T-cell (primary cell): ENCODE results near the gene RPS13. TPM values are rescaled to one million over a fixed set of nuclear protein-coding genes. Genes with fewer than 3 reads are reported as not detected.
A peak's percentile ranks its signal among the peaks of the same experiment; 100 is the strongest.
"Not testable (repeated sequence)": the region's sequence is repeated elsewhere in the genome, so short reads cannot be mapped to it uniquely, and the experiment has no call there.

ENCODE experiments used
- ATAC-seq, 4 experiments: fragments of 200-7000 bp in 3 of 4; fragments of 150-1000 bp in 1 of 4; cut with Tn5 transposase; replicated peaks in 1 of 4; 1 replicate in 3 of 4; 2 replicates in 1 of 4; pipeline ENCODE4 v1.10.0; 2021; ENCODE audit warnings: moderate library complexity in 3 of 4, mild to moderate bottlenecking in 2 of 4, moderate number of reproducible peaks in 1 of 4
- CTCF ChIA-PET, 2 donors: fragments of 300-600 bp; sonication (Branson Sonifier 250); formaldehyde crosslinking; loops; one replicate each; lab custom pipeline; 2022; ENCODE audit warnings: antibody characterized with exemption in 2 of 2; lab: Charles Lee
- POLR2A ChIA-PET, 2 donors: fragments of 300-600 bp; sonication (Branson Sonifier 250); formaldehyde crosslinking; loops; one replicate each; lab custom pipeline; 2022; ENCODE audit warnings: antibody characterized with exemption in 2 of 2; lab: Charles Lee
- DNase-seq, 35 experiments: peaks; one replicate each; pipeline versions ENCODE4 v3.0.0 to v3.0.0-alpha.2; 2013 to 2023
- H3K27ac ChIP-seq: one replicate; pipeline ENCODE4 v1.5.1; 2013; ENCODE audit warnings: low read length
- H3K27me3 ChIP-seq, 2 experiments: replicated peaks in 1 of 2; 1 replicate in 1 of 2; 2 replicates in 1 of 2; pipeline versions ENCODE4 v1.6.1 to v1.7.0; 2013; ENCODE audit warnings: low read length in 1 of 2, mixed read lengths in 1 of 2; ENCODE audit not compliant: control insufficient read depth in 2 of 2, insufficient read depth in 2 of 2; ENCODE audit errors: extremely low read depth in 1 of 2
- H3K36me3 ChIP-seq, 2 donors: 1 replicate in 1 of 2; 2 replicates in 1 of 2; pipeline versions ENCODE4 v1.6.1 to v1.7.0; 2013; ENCODE audit warnings: low read length in 1 of 2; ENCODE audit not compliant: control insufficient read depth in 2 of 2, insufficient read depth in 1 of 2; ENCODE audit errors: extremely low read depth in 1 of 2
- H3K4me1 ChIP-seq, 2 experiments: 1 replicate in 1 of 2; 2 replicates in 1 of 2; pipeline versions ENCODE4 v1.6.1 to v1.7.0; 2013; ENCODE audit warnings: low read length in 2 of 2, mixed read lengths in 1 of 2; ENCODE audit not compliant: insufficient read depth in 2 of 2, control insufficient read depth in 1 of 2; ENCODE audit errors: extremely low read depth in 1 of 2
- H3K4me3 ChIP-seq, 2 donors: 1 replicate in 1 of 2; 2 replicates in 1 of 2; pipeline versions ENCODE4 v1.5.1 to v1.7.0; 2013; ENCODE audit warnings: mild to moderate bottlenecking in 2 of 2, low read length in 1 of 2, moderate library complexity in 1 of 2; ENCODE audit not compliant: control insufficient read depth in 1 of 2; ENCODE audit errors: extremely low read depth in 1 of 2
- H3K9me3 ChIP-seq: 2 replicates; pipeline ENCODE4 v1.7.0; 2013
- H3K27ac Mint-ChIP-seq, 2 donors: one replicate each; pipeline ENCODE4 v1.8.0; 2020 to 2021; ENCODE audit warnings: mild to moderate bottlenecking in 2 of 2, mixed read lengths in 2 of 2
- H3K27me3 Mint-ChIP-seq, 2 donors: one replicate each; pipeline ENCODE4 v1.8.0; 2021 to 2022; ENCODE audit warnings: mixed read lengths in 2 of 2
- H3K36me3 Mint-ChIP-seq: one replicate; pipeline ENCODE4 v1.8.0; 2021; ENCODE audit warnings: mixed read lengths
- H3K4me1 Mint-ChIP-seq, 3 donors: one replicate each; pipeline ENCODE4 v1.8.0; 2020 to 2022; ENCODE audit warnings: mixed read lengths in 3 of 3, mild to moderate bottlenecking in 1 of 3
- H3K4me3 Mint-ChIP-seq, 3 donors: one replicate each; pipeline ENCODE4 v1.8.0; 2020 to 2022; ENCODE audit warnings: mild to moderate bottlenecking in 3 of 3, mixed read lengths in 3 of 3, moderate library complexity in 3 of 3
- H3K9me3 Mint-ChIP-seq, 3 donors: one replicate each; pipeline ENCODE4 v1.8.0; 2020 to 2022; ENCODE audit warnings: mixed read lengths in 3 of 3
- WGBS: methylation state at CpG from one replicate; pipeline ENCODE4 v1.1.5; 2013; ENCODE audit warnings: missing lambda C conversion rate; ENCODE audit not compliant: insufficient coverage; 5-methylcytosine and 5-hydroxymethylcytosine counted together
- total RNA-seq, 35 experiments: library from RNA in 6 of 35; stranded (reverse) in 6 of 35; fragments of 120-200 nt in 1 of 35; gene quantifications; one replicate each; pipeline versions ENCODE4 v1.2.1 to v1.2.4 and lab custom pipeline; 2013 to 2026

RPS13 gene
- 1,000 to 10,000 TPM; 1,534 to 1,829 (median 1,711) TPM for total RNA-seq
- total RNA-seq (2013): 1,545 TPM
- 624 to 969 (median 714) reads per million in 29 experiments for total RNA-seq (lab: John Stamatoyannopoulos, UW)

GRCh38 chr11:17077520-17078401 is at the start of gene RPS13:
RPS13 (minus strand) TSS chr11:17077667; CDS start chr11:17077641, 26 bp downstream.
- H3K27ac Mint-ChIP-seq: peak within 1 kb of the TSS; percentile 97 to 98
- peak within 1 kb of the TSS; percentile 96 to 99 (median 96) for H3K4me3 Mint-ChIP-seq
- WGBS: under 1% methylated on average over 45 of the region's 55 CpGs
- Histone ChIP-seq H3K9me3 (no peaks in the 10 kb centered on the region), H3K27me3 (no peaks in the 10 kb centered on the region), H3K4me3 (peak within 1 kb of the TSS; percentile 88 to 98), H3K27ac (peak within 1 kb of the TSS; percentile 88), H3K36me3 (peaks cover 0 to 26% of the 10 kb centered on the region in 2 donors), H3K4me1 (peaks cover 16 to 27% of the 10 kb centered on the region in 2 experiments)
- H3K4me1 Mint-ChIP-seq: peaks cover 44 to 48% (median 45%) of the 10 kb centered on the region in 3 donors
- DNase-seq (peak; percentile 82 to 99 (median 93)), ATAC-seq (peak; percentile 96 to 98 (median 96))
- no peaks in the 10 kb centered on the region for H3K9me3 Mint-ChIP-seq
- ChIA-PET POLR2A (interaction anchor here (0.5 to 1.0 kb wide), 11 partner anchors 8 to 1319 kb away, joined by 3 to 8 read pairs (median 5); partner anchors contain the start of gene PIK3C2A (in 1 of the 2)), CTCF (interaction anchor here (0.6 to 1.2 kb wide), 8 partner anchors 12 to 339 kb away, joined by 3 to 9 read pairs (median 4); partner anchors contain the start of gene C11orf58 (in 1 of the 2))
- peaks cover 29% of the 10 kb centered on the region for H3K36me3 Mint-ChIP-seq
- no peaks in the 10 kb centered on the region for H3K27me3 Mint-ChIP-seq

DNA sequence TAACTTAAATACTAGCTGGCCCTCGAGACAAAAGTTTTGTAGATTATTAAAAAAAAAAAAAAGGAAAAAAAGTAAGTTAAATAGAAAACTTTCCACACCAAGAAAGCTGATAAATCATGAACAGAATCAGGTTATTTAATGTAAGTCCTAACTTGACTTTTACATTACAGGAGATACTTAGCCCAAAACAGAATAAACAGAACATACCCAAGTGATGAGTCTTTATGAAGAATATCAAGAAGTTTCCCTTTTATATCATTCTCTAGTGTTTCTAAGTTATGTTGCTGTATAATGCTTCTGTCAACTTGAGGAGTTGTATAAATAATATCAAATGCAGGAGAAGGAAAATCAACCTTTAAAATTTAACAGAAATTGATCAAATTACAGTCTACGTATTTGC is 44.5 kb upstream of the RPS13 start:
- no peak overlapping the region for H3K27ac ChIP-seq
- DNase-seq (no peak), ATAC-seq (no peak)
- peaks cover 0 to 11% of the 10 kb centered on the region in 2 donors for H3K36me3 ChIP-seq
- no peaks in the 10 kb centered on the region for H3K27me3 ChIP-seq
- no peaks in the 10 kb centered on the region for H3K9me3 ChIP-seq
- Mint-ChIP-seq H3K9me3 (no peaks in the 10 kb centered on the region), H3K4me1 (peaks cover 0 to 1% (median 0%) of the 10 kb centered on the region in 3 donors), H3K27me3 (no peaks in the 10 kb centered on the region), H3K4me3 (no peak overlapping the region), H3K27ac (no peak overlapping the region), H3K36me3 (peaks cover 43% of the 10 kb centered on the region)
- no CpG with 5 or more reads among the region's 2 CpGs for WGBS
- H3K4me1 ChIP-seq: no peaks in the 10 kb centered on the region
- ChIA-PET CTCF (interaction anchor here in 1 of 2 donors (0.6 kb wide), 1 partner anchor 391 kb away, joined by 4 read pairs; no protein-coding TSS in a partner anchor), POLR2A (no interaction called here)
- H3K4me3 ChIP-seq: no peak overlapping the region

- Histone ChIP-seq H3K4me1 (no peaks in the 10 kb centered on the region), H3K4me3 (no peak overlapping the region), H3K27me3 (no peaks in the 10 kb centered on the region), H3K9me3 (no peaks in the 10 kb centered on the region), H3K27ac (no peak overlapping the region), H3K36me3 (peaks cover 0 to 22% of the 10 kb centered on the region in 2 donors)
- POLR2A ChIA-PET: no interaction called here
- CTCF ChIA-PET: interaction anchor here (0.7 kb wide), 2 partner anchors 28 to 297 kb away, joined by 4 to 7 read pairs; no protein-coding TSS in a partner anchor
- Mint-ChIP-seq H3K27me3 (no peaks in the 10 kb centered on the region), H3K36me3 (peaks cover 42% of the 10 kb centered on the region), H3K9me3 (no peaks in the 10 kb centered on the region), H3K4me1 (peaks cover 0 to 4% (median 0%) of the 10 kb centered on the region in 3 donors), H3K4me3 (no peak overlapping the region), H3K27ac (no peak overlapping the region)
- 100% methylated on average over 1 of the region's 4 CpGs for WGBS
- ATAC-seq: no peak
- DNase-seq: no peak
These were observed 39.8 kb upstream of the RPS13 start for GRCh38 chr11:17117262-17117661.

- ATAC-seq: no peak
- no peak overlapping the region for H3K27ac Mint-ChIP-seq
These were observed 38.6 kb upstream of the RPS13 start for GRCh38 chr11:17116117-17116516.

GRCh38 chr11:17107745-17108144 is 30.3 kb upstream of the RPS13 start:
- H3K27ac ChIP-seq, H3K4me3 ChIP-seq, DNase-seq, ATAC-seq, H3K27me3 Mint-ChIP-seq, H3K27ac Mint-ChIP-seq, H3K4me3 Mint-ChIP-seq, H3K4me1 Mint-ChIP-seq, H3K9me3 ChIP-seq, H3K27me3 ChIP-seq, H3K9me3 Mint-ChIP-seq, H3K4me1 ChIP-seq, POLR2A ChIA-PET: not testable (repeated sequence)
- peaks cover 30% of the 10 kb centered on the region for H3K36me3 Mint-ChIP-seq
- WGBS: 100% methylated on average over 3 of the region's 6 CpGs
- CTCF ChIA-PET: interaction anchor here in 1 of 2 donors (1.0 kb wide), 1 partner anchor 29 kb away, joined by 3 read pairs; no protein-coding TSS in a partner anchor
- peaks cover 4 to 50% of the 10 kb centered on the region in 2 donors for H3K36me3 ChIP-seq

More at GRCh38 chr11:17116117-17116516, 38.6 kb upstream of the RPS13 start:
- Histone ChIP-seq H3K36me3 (peaks cover 0 to 20% of the 10 kb centered on the region in 2 donors), H3K27ac (no peak overlapping the region), H3K4me1 (no peaks in the 10 kb centered on the region), H3K4me3 (no peak overlapping the region), H3K27me3 (no peaks in the 10 kb centered on the region), H3K9me3 (no peaks in the 10 kb centered on the region)
- WGBS: no CpG with 5 or more reads among the region's 1 CpG
- no peak overlapping the region for H3K4me3 Mint-ChIP-seq
- H3K36me3 Mint-ChIP-seq: peaks cover 37% of the 10 kb centered on the region
- CTCF ChIA-PET: no interaction called here
- no peaks in the 10 kb centered on the region for H3K27me3 Mint-ChIP-seq
- DNase-seq: no peak
- peaks cover 0 to 4% (median 0%) of the 10 kb centered on the region in 3 donors for H3K4me1 Mint-ChIP-seq
- no peaks in the 10 kb centered on the region for H3K9me3 Mint-ChIP-seq
- POLR2A ChIA-PET: no interaction called here

- not testable (repeated sequence) for H3K27ac Mint-ChIP-seq, DNase-seq, ATAC-seq
These were observed 28.1 kb upstream of the RPS13 start for GRCh38 chr11:17105404-17106040.

More at GRCh38 chr11:17105404-17106040, 28.1 kb upstream of the RPS13 start:
- H3K27me3 ChIP-seq, H3K4me1 Mint-ChIP-seq, POLR2A ChIA-PET, H3K9me3 Mint-ChIP-seq, H3K4me1 ChIP-seq, H3K4me3 ChIP-seq, H3K4me3 Mint-ChIP-seq, CTCF ChIA-PET, H3K27me3 Mint-ChIP-seq, H3K9me3 ChIP-seq, H3K27ac ChIP-seq: not testable (repeated sequence)
- H3K36me3 ChIP-seq: peaks cover 4 to 47% of the 10 kb centered on the region in 2 donors
- WGBS: 100% methylated on average over 2 of the region's 9 CpGs
- H3K36me3 Mint-ChIP-seq: peaks cover 38% of the 10 kb centered on the region
